NCI-H2196 treated with DMSO at 0.1 percent for 48 hours (cell line): ENCODE data around the gene NSUN6.
"Not testable (repeated sequence)": the region's sequence is repeated elsewhere in the genome, so short reads cannot be mapped to it uniquely, and the experiment has no call there.

ENCODE experiments used
- DNase-seq: peaks from one replicate; lab custom pipeline; 2025; ENCODE audit not compliant: unreplicated experiment; lab: John Stamatoyannopoulos, UW

NSUN6 gene

DNA sequence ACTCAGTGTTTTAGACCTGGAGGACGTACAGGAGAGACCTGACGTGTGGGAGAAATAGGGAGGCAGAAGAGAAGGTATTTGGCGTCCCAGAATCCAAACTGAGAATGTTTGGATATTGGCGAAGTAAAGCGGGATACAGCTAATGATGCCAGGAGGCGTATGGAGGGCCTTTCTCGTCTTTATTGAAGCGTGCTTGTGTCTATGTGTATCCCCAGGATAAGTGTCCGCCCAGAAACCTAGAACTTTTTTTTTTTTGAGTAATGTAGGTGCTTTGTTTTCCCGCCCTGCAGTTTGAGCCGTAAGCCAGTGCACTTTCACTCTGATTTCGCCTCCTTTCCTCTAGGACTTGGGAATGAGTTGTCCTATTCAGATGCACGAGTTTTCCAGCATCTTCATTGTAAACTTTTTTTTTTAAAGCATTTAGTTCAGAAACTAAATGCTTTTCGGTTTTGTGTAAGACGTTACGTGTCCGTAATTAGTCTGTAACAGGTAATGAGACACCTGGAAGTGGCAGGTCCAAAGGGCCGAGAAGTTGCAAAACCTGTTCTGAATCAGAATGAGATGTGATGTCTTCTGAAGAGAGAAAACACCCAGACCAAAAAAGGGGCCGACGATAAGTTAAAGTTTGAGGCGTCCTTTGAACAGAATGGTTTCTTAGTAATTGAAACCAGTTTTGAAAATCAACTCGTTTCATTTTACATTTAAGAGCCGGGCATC is 8.6 kb upstream of the NSUN6 start:
- DNase-seq, result no peak

DNA sequence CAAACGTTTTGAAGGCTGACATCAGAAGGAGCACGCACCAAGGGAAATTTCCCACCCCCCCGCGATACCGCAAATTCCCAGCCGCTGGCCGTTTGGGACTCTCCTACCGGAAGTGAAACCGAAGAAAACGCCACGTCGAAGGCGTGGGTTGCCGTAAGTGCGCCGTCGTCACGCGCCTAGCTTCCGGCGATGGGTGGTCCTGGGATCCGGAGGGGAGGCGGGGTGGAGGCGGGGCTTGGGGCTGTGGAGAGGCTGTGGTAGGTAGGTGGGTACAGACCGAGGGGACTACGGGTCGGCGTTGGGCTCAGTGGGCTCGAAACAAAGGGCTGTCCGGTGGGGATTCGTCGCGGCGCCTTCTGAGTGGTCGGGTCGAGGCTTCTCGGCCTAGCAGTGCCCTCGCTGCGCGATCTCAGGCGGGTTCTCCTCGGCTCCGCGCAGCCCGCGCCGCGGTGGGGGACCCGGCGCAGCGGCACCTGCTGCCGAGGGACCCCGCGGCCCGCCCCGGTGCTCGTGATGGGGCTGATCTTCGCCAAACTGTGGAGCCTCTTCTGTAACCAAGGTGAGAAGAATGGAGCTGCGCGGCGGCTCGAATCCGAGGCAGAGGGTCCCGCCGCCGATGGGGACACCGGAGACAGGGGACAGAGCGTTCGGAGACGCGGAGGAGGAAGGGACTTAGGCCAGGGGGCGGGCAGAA is 7.9 kb upstream of the NSUN6 start, which contains the start of gene ARL5B:
ARL5B (plus strand) TSS at position 307 of the 694 bp plus-strand sequence; CDS start at position 514, 207 bp downstream.
- peak; percentile 55 for DNase-seq

DNA sequence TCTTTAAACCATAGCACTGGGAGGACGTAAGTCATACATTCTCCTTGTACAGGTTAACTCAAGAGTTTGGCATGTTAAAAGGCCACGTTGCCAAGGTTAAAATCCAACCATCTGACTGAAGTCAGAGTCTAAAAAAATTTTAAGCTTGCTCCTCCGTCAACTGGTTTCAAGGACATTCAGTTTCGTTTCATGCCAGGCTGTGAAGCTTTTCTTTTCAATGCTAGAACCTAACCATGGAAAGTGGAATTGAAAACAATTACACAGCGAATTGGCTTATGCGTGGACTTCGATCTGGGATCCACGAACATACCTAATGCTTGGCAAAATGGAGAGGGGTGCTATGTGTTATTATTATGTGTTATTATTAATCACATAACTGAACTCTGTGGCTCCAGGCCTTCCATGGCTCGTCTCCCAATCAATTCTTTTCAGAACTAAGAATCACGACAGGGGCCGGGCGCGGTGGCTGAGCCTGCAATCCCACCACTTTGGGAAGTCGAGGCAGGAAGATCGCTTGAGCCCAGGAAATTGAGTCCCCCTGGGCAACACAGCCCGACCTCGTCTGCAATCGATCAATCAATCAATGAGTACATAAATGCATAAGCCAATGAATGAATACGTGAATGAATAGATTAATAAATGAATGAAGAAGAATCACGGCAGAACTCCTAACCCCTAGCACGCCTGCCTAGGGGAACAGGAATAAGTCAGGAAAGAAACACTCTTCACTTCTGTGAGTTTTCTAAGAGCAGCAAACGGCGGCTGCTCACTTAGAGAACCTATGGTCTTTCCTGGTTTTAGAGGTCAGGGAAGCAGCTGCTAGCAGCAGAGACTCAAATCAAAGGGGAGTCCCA is 7.1 kb upstream of the NSUN6 start:
- no peak for DNase-seq

DNA sequence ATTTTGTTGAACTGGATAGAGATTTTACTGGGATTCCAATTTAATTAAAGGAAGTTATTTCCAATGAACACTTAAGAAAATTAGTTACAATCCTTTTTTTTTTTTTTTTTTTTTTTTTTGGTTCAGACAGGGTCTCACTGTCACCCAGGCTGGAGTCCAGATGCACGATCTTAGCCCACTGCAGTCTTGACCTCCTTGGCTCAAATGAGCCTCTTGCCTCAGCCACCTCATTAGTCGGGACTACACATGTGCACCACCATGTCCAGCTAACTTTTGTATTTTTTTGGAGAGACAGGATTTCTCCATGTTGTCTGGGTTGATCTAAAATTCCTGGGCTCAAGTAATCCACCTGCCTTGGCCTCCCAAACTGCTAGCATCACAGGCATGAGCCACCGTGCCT is 5.3 kb upstream of the NSUN6 start:
- DNase-seq, result no peak

DNA sequence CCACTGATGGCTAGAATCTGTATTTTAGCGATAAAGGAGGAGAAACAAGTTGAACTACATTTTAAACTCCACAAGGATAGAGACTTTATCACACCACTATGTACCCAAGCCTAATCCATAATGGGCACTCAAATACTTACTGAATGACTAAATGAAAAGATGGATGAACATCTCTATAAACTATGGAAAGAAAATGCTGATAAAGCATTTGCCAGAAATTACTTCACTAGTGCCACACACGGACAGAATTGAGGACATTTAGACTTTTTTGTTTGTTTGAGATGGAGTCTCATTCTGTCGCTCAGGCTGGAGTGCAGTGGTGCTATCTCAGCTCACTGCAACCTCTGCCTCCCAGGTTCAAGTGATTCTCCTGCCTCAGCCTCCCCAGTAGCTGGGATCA is 1.7 kb upstream of the NSUN6 start:
- no peak for DNase-seq

DNA sequence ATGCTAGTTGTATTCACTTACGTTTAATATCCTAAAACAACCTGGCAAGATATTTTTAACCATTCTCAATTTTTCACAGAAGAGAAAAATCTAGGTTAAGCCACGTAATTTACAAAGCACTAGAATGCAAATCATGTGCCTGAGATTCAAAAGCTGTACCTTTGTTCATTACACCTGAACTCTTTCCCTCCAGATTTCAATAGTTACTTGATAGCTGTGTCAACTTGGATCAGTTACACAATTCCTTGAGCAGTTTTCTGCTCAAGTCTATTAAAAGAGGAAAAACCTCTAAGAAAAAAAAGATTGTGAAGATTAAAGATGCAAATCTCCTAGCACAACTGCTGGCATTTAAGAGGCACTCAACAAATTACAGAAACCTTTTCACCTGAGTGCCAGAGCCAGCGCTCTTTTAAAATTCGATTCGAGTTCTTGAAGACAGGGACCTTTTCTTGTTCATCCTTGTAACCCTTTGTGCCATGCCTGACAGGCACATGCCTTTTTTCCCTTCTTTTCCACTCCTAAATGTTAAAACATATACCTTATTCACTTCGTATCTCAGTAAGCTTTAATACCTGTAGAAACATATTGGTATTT is 886 bp downstream of the NSUN6 start:
- no peak for DNase-seq

DNA sequence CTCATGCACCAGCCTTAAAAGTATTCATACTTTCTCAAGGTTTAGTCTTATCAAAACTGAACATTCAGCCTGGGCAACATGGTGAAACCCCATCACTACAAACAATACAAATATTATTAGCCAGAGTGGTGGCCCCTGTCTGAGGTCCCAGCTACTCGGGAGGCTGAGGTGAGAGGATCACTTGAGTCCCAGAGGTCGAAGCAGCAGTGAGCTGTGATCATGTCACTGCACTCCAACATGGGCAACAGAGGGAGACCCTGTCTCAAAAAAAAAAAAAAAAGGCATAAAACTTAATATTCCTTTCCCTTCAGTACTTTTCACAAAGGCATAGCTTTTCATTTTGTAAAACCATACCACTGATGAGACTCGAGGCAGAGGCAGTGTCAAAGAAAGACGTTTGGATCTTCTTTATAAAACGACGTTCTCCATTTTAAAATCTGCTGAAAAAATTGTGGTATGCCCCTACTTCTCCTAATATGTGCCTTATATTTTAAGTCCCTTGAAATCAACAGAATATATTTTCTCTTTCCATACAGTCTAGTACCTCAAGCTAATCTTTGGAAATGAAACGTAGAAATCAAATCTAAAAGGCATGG is 1.9 kb downstream of the NSUN6 start:
- DNase-seq, result no peak

DNA sequence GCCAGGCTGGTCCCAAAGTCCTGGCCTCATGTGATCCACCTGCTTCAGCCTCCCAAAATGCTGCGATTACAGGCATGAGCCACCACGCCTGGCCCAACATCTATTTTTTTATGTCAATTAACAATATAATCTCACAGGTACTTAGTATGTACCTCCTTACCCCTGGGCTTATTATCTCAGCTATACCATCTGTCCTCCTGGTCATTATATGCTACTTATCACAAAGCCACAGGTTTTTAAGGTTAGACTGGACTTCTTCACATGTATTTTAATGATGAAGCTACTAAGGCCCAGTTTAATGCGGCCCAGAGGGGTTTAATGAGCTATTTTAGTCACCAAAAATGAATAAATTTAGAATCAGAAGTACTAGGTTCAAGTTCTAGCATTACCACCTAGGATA is 3.4 kb downstream of the NSUN6 start:
- DNase-seq, result no peak

DNA sequence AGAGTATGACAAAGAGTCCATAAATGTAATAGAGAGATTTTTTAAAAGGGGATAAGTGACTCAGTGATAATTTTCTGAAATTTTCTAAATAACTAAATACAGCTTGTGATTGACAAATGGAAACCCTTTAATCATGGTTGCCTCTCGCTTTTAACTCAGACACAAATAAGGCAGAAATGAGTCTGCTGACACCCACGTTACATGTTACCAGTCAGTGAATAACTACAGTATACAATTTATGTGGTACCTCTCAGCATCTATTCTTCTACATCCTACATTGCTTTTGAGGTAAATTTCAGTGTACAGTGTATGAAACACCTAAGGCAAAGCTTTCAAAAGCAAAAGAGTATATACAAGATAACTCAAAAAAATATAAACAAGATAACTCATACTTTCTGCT is 4.2 kb downstream of the NSUN6 start:
- DNase-seq, result no peak

DNA sequence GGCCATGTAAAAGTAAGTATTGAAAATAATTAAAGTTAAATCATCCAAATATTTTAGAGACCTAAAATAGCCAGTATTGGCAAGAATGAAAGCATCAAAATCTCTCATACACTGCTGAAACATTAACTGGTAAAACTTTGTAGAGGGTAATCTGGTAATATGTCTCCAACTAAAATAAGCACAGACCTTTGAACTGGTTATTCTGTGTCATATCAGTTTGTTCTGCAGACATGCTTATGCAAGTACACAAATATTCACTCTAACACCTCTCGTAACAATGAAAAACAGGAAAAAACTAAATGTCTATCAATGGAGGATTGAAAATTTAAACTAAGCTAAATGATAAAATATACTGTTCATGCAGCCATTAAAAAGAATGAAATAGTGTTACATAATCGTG is 11.7 kb downstream of the NSUN6 start:
- not testable (repeated sequence) for DNase-seq

DNA sequence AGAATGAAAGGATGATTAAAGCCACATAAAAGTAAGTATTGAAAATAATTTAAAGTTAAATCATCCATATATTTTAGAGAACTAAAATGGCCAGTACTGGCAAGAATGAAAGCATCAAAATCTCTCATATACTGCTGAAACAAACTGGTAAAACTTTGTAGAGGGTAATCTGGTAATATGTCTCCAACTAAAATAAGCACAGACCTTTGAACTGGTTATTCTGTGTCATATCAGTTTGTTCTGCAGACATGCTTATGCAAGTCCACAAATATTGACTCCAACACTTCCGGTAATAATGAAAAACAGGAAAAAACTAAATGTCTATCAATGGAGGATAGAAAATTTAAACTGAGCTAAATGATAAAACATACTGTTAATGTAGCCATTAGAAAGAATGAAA is 14.0 kb downstream of the NSUN6 start:
- not testable (repeated sequence) for DNase-seq

DNA sequence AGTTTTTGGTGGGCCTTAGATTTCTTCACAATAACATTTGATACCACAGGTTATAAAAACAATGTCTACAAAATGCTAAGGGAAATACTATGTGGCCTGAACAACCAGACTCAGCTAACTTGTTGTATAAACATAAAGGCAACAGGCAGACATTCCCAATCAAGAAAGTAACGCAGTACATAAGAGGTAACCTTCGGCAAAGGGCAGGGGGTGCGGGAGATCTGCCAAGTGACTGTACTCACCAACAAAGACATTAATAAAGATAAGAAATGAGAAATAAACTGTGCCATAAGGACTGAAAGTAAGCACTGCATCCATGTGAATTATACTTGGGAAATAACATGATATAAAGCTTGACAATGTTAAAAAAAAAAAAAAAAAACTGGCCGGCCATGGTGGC is 15.4 kb downstream of the NSUN6 start:
- no peak for DNase-seq

DNA sequence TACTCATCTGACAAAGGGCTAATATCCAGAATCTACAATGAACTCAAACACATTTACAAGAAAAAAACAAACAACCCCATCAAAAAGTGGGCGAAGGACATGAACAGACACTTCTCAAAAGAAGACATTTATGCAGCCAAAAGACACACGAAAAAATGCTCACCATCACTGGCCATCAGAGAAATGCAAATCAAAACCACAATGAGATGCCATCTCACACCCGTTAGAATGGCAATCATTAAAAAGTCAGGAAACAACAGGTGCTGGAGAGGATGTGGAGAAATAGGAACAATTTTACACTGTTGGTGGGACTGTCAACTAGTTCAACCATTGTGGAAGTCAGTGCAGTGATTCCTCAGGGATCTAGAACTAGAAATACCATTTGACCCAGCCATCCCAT is 18.9 kb downstream of the NSUN6 start:
- not testable (repeated sequence) for DNase-seq

DNA sequence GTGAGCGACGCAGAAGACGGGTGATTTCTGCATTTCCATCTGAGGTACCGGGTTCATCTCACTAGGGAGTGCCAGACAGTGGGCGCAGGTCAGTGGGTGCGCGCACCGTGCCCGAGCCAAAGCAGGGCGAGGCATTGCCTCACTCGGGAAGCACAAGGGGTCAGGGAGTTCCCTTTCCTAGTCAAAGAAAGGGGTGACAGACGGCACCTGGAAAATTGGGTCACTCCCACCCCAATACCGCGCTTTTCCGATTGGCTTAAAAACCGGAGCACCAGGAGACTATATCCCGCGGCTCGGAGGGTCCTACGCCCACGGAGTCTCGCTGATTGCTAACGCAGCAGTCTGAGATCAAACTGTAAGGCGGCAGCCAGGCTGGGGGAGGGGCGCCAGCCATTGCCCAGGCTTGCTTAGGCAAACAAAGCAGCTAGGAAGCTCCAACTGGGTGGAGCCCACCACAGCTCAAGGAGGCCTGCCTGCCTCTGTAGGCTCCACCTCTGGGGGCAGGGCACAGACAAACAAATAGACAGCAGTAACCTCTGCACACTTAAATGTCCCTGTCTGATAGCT is 23.9 kb downstream of the NSUN6 start:
- DNase-seq, result not testable (repeated sequence)

DNA sequence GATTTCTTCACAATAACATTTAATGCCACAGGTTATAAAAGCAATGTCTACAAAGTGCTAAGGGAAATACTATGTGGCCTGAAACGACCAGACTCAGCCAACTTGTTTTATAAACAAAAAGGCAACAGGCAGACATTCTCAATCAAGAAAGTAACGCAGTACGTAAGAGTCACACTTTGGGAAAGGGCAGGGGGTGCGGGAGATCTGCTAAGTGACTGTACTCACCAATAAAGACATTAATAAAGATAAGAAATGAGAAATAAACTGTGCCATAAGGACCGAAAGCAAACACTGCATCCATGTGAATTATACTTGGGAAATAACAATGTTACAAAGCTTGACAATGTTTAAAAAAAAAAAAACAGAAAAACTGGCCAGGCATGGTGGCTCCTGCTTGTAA is 25.5 kb downstream of the NSUN6 start:
- no peak for DNase-seq

DNA sequence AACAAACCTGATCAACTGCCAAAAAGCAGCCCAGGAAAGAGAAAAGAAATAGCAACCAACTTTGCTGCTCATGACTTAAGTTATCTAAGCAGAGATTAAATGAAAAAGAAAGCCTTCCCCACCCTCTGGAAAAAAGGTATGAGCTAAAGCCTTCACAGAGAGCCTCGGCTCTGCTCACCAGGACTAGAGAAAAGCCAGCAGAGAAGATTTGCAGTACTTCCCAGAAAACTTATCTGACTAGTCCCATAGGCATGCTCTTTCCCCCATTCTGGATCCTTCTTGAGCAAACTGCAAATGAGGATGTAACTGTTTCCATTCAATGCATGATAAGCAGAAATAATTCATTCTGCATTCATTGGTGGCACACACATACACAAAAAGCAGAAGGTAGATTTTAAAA is 27.7 kb downstream of the NSUN6 start:
- not testable (repeated sequence) for DNase-seq

DNA sequence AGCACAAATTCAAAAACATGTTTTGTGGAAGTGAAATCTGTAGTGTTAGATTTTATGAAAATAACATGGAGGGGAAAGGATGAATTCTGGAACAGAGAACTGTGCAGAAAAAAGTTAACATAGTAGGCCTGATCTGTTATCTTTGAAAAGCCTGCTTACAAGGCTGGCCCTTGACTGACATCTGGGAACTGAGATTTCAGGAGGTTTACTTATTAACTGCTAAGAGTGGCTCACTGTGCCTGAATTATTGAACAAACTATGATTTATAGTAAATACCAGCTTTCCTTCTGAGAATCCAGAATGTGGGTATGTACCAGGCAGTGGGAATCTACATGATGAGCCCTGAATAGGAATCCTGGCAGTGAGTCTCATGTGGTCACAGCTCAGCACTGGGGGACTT is 30.5 kb downstream of the NSUN6 start:
- DNase-seq, result no peak

DNA sequence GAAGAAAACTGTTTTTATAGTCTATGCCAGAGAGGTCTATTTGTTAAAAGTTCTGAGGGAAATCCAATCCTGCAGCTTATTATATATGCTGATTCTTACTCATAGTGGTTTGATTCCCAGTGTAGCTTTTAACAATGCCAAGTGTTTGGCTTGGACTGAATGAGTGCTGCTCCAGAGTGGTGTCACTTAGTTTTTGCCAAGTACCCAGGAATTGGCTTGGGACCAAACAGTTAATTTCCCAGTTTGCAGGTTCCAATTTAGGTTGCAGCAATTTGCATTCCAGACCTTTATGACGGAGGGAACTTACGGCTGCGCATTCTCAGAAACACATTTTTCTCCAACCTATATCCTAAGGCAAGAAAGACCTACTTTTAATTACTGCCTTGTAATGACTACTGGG is 32.4 kb downstream of the NSUN6 start:
- peak; percentile 33 for DNase-seq

DNA sequence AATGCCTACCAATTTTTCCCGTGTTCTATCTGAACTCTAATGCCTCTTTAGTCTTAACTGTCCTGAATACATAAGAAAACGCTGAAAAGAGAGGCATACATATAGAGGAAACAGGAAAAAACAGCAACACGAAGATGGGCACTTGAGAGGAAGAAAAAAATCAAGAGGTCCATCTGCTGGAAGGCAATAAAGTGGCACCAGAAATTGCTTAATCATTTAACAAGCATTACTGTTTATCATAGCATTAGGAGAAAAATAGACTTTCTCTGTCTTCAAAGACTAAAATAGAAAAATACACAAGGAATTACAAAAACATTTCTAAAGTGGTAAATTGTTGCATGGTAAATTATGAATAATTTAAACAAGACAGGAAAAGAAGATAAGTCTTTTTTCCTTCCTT is 35.0 kb downstream of the NSUN6 start:
- no peak for DNase-seq

DNA sequence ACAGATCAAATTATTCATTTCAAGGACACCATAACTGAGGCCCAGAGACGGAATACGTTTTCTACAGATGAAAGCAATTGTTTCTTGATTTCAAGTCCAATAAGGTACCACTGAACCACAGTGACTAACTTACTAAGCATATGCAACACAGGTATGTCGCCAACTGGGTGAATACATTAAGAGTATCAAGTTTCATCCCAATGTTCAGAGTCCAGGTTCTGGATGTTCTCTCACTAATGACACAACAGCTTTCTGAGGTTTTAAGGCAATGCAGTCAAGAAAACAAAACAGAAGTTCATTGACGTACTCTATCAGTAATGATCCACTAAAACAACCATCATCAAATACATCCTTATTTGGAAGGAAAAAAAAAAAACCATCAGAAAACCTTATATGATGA is 35.8 kb downstream of the NSUN6 start:
- DNase-seq, result no peak

DNA sequence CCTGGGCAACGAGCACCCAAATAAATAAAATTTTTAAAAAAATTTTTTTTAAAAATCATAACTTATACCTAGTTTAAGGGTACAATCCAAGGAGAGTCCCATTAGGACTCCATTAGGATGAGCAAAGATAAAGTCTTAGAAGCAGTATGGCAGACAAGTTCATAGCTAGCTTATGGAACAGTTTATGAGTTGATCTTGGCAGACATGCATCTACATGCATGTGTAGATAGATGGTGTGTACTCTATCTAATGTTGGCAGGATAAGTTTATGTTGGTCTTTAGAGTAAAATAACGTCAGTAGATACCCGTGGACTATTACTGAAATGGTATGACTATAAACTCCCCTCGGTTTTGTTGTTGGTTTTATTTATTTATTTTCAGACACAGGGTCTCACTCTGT is 40.2 kb downstream of the NSUN6 start:
- DNase-seq, result no peak
